ENCODE data around the gene SGIP1. TPM values are rescaled to one million over a fixed set of nuclear protein-coding genes. Genes with fewer than 3 reads are reported as not detected.

The SGIP1 gene
- total RNA-seq, 1 donor from 2014 or later, result 7.7 TPM

GRCh38 chr1:66599899-66600737, 66.2 kb downstream of the SGIP1 start:
- DNase-seq (ENCODE audit: low read depth, low spot score), result no peak

GRCh38 chr1:66605419-66605997, 71.6 kb downstream of the SGIP1 start:
- no peak for DNase-seq (ENCODE audit: low read depth, low spot score)

GRCh38 chr1:66606362-66607065, 72.6 kb downstream of the SGIP1 start:
- no peak for DNase-seq (ENCODE audit: low read depth, low spot score)

DNA sequence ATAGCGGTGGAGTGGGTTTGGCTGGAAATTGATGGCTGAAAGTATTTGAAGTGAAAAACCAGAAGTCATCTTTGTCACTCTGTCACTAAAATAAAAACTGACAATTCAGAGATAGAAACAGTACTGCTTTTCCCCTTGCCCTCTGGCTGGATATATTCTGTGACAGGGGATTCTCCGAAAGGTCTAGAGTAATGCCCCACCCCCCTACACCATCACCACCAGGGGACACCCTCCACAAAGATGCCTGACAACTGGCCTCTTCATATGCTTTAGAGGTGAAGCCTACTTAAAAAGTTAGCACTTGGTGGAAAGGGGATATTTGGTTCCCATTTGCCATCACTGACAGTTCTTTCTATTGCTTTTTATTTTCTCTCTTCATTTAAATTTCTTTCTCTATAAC, 73.5 kb downstream of the SGIP1 start:
- no peak for DNase-seq (ENCODE audit: low read depth, low spot score)

DNA sequence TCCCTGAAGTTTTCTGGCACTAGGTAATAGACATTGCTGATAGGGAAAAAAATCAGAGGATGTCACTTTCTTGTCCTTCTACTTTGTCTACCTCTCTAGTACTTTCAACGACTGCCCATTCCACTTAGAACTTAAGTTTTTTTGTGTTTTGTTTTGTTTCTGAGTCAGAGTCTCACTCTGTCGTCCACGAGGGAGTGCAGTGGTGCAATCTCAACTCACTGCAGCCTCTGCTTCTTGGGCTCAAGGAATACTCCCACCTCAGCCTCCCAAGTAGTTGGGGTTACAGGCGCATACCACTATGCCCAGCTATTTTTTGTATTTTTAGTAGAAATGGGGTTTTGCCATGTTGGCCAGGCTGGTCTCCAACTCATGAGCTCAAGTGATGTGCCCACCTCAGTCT, 79.2 kb downstream of the SGIP1 start:
- DNase-seq (ENCODE audit: low read depth, low spot score), result no peak

GRCh38 chr1:66617362-66618184, 83.6 kb downstream of the SGIP1 start:
- no peak for DNase-seq (ENCODE audit: low read depth, low spot score)

DNA sequence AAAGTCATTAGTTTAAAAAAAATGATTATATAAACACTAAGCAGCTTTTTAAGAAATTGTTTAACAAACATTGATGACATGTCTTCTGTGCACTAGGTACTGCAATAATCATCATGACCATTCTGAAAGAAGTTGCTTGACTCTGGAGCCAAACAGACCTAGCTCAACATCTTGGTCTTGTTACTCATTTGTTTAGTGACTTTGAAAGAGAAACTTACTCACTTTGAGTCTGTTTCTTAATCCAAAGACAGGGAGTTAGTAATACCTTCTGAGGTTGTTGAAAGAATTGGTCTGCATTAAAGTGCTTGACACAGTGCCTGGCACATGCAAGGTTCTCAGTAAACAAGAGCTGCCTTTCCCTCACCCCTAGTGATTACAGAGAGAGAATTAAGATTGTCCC, 84.4 kb downstream of the SGIP1 start:
- no peak for DNase-seq (ENCODE audit: low read depth, low spot score)

DNA sequence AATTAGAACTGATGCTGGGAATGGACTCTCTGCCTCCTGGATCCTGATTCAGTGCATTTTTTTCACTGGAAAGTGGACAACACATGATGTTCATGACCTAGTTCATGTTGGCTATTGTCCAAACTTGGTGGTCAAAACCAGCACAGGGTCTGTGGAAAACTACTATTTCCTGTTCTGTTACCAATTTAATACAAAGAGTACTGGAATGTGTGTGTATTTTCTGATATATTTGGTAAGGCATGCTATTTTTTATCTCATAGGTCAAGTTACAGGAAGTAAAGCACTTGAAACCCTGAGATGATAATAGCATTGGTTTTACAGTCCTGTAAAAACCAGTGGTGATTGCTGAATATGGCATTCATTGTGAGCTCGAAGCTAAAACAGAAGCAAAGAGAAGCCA, 89.9 kb downstream of the SGIP1 start:
- peak; percentile 79 for DNase-seq (ENCODE audit: low read depth, low spot score)

DNA sequence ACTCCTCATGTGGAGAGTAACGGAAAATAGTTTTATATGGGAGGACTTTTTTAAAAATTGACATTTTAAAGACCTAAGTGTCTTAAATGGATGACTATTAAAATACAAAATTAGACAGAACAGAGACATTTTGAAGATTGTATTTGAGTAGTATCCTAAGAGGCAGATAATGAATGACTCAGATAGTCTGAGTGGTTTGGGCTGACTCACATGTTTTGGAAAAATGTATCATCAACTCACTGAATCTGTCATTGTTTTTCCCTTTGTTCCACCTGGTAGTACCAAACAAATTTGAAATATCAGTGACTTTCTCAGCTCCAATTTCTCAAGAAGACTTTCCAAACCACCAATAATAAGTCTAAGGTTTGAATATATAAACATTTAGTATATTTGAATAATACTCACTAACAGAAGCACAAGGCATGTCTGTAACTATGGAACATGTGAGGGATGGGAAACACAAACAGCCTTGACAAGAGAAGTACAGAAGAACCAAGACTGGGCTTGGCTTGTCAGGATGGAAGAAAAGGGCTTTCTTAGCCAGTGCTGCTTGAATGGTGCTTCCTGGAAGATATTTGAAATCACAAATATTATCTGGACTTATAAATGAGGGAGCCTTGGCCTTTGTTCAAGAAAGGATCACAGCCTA, 90.6 kb downstream of the SGIP1 start:
- peak; percentile 22 for DNase-seq (ENCODE audit: low read depth, low spot score)

- DNase-seq (ENCODE audit: low read depth, low spot score), result no peak
Observed at GRCh38 chr1:66626261-66626660, 92.3 kb downstream of the SGIP1 start.

DNA sequence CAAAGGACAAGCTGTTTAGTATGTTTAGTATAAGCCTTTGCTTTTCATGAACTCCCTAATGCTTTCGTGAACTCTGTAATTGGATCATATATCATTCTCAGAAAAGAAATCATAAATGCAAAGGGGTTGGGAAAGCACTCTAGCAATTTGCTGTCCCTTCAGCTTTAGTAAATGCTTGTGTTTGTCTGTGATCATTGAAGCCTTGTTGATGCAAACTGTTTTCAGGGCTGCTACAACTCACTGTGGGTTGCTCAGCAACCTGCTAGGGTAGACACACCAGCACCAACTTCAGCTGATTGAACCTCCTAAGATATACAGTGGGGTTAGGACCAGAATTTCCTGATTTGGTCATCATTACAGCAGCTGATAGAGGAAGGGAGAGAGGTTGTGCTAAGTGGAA, 95.0 kb downstream of the SGIP1 start:
- no peak for DNase-seq (ENCODE audit: low read depth, low spot score)

DNA sequence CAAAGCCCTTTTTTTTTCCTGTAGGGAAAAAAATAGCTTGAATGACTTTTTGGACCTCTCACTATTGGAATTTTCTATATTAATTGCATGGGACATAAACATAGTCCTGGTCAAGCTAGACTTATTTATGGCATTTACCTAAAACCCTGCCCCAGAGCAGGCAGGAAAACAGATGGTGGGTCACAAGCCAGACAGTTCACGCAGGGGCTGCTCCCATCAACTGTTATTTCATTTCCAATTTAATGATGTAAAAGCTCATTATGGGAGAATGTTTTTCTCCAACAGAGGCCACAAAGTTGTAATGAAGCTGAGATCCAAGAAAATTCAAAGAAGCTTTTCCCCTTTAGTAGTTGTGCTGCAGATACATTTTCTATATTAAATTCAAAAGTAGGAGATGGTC, 99.2 kb downstream of the SGIP1 start:
- DNase-seq (ENCODE audit: low read depth, low spot score), result no peak

DNA sequence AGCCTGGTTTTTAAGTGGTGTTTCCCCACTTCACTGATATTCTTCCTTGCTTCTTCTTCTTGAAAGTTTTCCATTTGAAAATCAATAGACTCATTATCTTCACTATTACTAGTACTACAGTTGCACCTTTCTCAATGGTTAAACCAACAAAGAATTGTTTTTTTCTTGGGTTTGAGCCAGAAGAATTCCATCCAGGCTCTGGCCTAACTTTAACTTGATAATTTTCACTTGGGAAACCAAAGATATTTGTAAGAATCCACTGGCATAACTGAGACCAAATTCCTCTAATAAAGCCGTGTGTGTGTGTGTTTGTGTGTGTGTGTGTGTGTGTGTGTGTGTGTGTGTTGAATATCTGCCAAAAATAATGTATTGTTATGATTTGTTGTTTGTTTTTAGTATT, 103.2 kb downstream of the SGIP1 start:
- no peak for DNase-seq (ENCODE audit: low read depth, low spot score)

DNA sequence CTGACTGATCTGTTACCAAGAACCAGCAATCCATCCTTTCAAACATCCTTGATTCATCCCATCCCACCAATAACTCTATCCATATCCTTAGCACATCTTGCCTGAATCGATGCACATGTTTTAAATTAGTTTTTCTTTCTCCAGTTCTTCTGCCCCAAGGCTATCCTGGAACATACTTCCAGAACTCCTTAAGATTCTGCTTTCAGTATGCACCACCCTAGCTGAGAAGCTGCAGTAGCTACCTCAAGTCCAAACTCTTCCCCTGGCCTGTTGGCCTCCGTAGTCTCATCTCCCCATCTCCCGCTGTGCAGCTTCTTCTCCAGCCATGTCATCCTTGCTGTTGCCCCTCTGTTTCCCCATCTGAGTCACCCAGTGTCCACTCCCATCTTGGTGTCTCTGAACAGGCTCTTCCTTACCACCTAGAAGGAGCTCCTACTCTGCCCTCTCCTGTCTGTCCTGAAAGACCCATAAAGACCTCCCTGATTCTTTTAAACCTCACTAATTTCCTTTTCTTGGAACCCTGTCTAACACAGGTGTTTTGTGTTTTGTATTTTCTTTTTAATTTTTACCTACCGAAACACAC, 108.0 kb downstream of the SGIP1 start:
- no peak for DNase-seq (ENCODE audit: low read depth, low spot score)

DNA sequence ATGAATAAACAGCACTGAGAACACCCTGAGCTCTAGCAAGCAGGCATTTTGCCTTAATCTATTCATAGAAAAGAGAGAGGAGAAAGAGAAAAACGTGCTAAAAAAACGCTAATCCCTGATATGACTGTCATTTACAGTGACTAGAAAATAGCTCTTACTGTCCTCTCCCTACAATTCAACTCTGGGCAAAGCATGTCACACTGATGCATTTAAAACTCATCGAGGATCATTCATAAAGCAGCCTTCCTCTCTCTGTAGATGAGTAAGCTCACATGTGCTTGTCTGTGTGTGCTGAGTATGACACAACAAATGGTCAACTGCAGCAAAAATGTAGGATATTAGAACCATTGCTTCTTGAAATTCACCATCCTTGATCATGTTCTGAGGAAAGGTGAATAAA, 109.0 kb downstream of the SGIP1 start:
- DNase-seq (ENCODE audit: low read depth, low spot score), result no peak

- no peak for DNase-seq (ENCODE audit: low read depth, low spot score)
Observed at GRCh38 chr1:66644331-66644730, 110.4 kb downstream of the SGIP1 start.

DNA sequence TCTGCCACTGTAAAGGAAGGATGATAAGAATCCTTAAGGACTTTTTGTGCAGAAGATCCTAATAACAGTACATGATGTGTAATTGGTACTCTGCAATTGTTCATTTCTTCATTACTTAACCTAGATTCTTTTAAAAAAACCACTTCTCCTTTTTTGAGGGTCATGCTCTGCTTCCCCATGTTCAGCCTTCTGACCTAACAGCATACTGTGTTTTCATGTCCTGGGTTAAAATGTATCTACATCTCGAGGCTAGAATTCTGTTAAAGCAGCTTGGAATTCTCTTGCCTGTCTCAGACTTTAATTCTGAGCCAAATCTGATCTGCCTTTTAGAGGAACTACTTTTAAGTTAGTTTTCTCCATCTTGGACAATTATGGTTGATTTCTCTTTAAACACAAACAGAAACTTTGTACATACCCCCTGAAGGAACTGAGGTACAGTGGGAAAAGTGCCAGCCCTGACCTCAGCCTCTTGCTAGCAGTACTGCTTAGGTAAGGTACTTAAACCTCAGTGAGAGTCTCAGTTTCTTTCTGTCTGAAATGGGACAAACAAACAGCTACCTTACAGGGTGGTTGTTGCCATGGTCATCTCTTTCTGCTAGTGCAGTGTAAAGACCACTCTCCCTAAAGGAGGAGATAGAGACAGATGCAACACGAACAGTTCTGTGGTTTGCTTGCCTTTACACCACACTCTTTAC, 115.1 kb downstream of the SGIP1 start:
- DNase-seq (ENCODE audit: low read depth, low spot score), result no peak

DNA sequence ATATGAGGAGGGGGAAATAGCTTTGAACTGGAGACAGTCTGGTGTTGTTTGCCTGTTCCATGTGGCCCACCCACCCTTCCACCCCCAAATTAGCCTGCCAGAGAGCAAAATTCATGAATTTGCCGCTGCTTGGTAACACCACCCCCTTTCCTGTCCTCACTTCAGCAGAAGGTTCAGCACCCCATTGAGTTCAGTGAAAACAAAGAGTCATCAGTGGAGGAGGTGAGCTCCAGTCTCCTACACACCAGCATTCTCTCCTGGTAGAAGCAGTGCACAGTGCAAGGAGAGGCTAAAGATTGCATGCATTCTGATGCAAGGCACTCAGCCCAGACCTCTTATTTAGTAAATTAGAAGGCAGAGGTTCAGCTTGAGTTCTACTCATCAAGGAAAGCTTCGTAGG, 118.6 kb downstream of the SGIP1 start:
- DNase-seq (ENCODE audit: low read depth, low spot score), result no peak

GRCh38 chr1:66654643-66655042, 120.7 kb downstream of the SGIP1 start:
- no peak for DNase-seq (ENCODE audit: low read depth, low spot score)

- DNase-seq (ENCODE audit: low read depth, low spot score), result no peak
Observed at GRCh38 chr1:66671455-66671854, 137.5 kb downstream of the SGIP1 start.

All from pulmonary artery endothelial cell (primary cell).